HG03103 (cell line): ENCODE data around the gene PLCB4.

ENCODE experiments used
- ATAC-seq: cut with Tn5 transposase; IDR thresholded peaks from one replicate; pipeline ENCODE4 v1.9.1; 2021; ENCODE audit warnings: low read depth; ENCODE audit not compliant: unreplicated experiment

PLCB4 gene

GRCh38 chr20:9256393-9256792 is 187.5 kb downstream of the PLCB4 start:
- no peak for ATAC-seq

GRCh38 chr20:9258901-9259300 is 190.0 kb downstream of the PLCB4 start:
- ATAC-seq = no peak

- no peak for ATAC-seq
Measured at GRCh38 chr20:9260027-9260426, 191.1 kb downstream of the PLCB4 start.

GRCh38 chr20:9261781-9262180 is 192.9 kb downstream of the PLCB4 start:
- no peak for ATAC-seq

- no peak for ATAC-seq
Measured at GRCh38 chr20:9262653-9263194, 193.8 kb downstream of the PLCB4 start.

GRCh38 chr20:9269280-9269971 is 200.5 kb downstream of the PLCB4 start:
- ATAC-seq = no peak

- ATAC-seq = no peak
Measured at GRCh38 chr20:9270831-9271230, 201.9 kb downstream of the PLCB4 start.

- no peak for ATAC-seq
Measured at GRCh38 chr20:9276966-9277468, 208.1 kb downstream of the PLCB4 start.

GRCh38 chr20:9279918-9280401 is 211.1 kb downstream of the PLCB4 start:
- ATAC-seq = no peak

GRCh38 chr20:9280666-9281065 is 211.8 kb downstream of the PLCB4 start:
- ATAC-seq = no peak

GRCh38 chr20:9281803-9282202 is 212.9 kb downstream of the PLCB4 start:
- ATAC-seq = no peak

GRCh38 chr20:9285617-9286016 is 216.7 kb downstream of the PLCB4 start:
- no peak for ATAC-seq

- no peak for ATAC-seq
Measured at GRCh38 chr20:9286501-9287461, 217.9 kb downstream of the PLCB4 start.

GRCh38 chr20:9287826-9288225 is 218.9 kb downstream of the PLCB4 start:
- no peak for ATAC-seq

GRCh38 chr20:9290331-9290730 is 221.4 kb downstream of the PLCB4 start:
- no peak for ATAC-seq

- no peak for ATAC-seq
Measured at GRCh38 chr20:9293145-9293544, 224.3 kb downstream of the PLCB4 start.

- ATAC-seq = no peak
Measured at GRCh38 chr20:9294041-9294440, 225.2 kb downstream of the PLCB4 start.

- no peak for ATAC-seq
Measured at GRCh38 chr20:9298906-9299305, 230.0 kb downstream of the PLCB4 start.

GRCh38 chr20:9300080-9300479 is 231.2 kb downstream of the PLCB4 start:
- ATAC-seq = no peak

- ATAC-seq = no peak
Measured at GRCh38 chr20:9300534-9300933, 231.6 kb downstream of the PLCB4 start.
